ENCODE measurements around the gene LDHAL6B.

LDHAL6B gene

GRCh38 chr15:59221511-59222505 is 15.2 kb downstream of the LDHAL6B start:
- no peak for DNase-seq

- no peak for DNase-seq
Observed at GRCh38 chr15:59222906-59223550, 16.4 kb downstream of the LDHAL6B start.

DNA sequence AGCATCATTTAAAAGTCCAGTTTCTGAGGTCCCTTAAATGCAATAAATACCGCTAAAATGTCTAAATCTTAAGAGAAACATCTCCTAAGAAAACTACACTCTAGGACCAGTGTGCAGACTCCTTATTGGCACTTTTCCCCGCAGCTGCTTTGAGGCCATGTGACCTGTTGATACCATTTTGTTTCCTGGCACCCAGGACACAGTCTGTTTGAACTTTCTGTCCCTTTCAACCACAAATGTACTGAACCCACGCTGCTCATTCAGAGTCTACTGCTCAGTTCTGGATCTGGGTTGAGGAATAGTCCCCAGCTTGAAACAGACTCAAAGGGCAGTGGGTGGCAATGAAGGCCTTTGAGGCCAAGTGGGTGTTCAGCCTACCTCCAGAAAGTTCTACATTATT is 17.1 kb downstream of the LDHAL6B start:
- DNase-seq: no peak

DNA sequence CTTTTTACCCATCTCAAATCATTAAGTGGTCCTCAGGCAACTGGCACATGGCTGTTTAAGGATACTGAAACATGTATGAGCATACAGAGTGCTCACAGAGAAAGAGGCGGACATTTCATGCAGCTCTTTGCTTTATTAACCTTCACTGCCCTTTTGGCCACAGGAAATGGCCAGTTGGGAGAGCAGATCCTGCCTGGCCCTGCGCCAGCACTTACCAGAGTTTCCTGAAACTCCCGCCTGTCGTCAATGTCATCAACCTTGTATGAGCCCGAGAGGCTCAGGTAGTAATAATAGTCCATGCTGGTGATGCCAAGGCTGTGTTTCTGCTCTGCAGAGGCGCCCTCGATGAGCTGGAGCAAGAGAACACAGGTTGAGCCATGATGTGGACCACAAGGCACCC is 17.8 kb downstream of the LDHAL6B start:
- no peak for DNase-seq

- no peak for DNase-seq
Observed at GRCh38 chr15:59227021-59227420, 20.4 kb downstream of the LDHAL6B start.

DNA sequence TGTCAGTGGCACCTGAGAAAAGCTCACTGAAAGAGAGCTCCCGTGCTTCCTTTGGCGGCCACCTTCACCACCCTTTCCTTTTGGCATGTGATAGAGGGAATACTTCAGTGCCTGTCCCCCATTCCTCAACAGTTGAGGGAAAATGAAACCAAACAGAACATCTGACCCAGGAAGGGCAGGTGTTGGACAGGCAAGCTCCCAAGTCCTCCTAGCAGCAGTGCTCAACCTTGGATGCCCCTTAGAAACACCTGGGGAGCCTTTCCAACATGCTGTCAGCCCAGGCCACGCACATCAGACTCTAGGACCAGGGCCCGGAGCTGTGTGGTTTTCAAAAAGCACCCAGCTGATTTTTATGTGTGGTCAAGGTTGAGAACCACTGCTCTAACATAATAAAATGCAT is 22.4 kb downstream of the LDHAL6B start:
- no peak for DNase-seq

DNA sequence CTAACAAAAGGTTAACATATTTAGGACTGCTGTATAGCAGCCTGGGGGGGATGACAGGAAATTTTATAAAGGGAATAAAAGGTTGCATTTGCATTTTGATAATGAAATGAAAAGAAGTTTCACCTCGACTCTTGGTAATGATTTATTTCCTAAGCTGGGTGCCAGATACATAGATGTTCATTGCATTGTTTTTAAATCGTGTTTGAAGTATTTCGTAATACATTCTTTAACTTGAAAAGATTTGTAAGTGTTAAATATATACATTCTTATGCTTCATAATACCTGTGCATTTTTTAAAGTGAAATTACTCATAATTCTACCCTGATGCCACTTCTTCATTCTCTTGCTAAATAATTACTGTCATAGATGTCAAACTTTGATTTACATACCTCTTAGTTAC is 22.8 kb downstream of the LDHAL6B start:
- no peak for DNase-seq

GRCh38 chr15:59230531-59231055 is 23.9 kb downstream of the LDHAL6B start:
- no peak for DNase-seq

DNA sequence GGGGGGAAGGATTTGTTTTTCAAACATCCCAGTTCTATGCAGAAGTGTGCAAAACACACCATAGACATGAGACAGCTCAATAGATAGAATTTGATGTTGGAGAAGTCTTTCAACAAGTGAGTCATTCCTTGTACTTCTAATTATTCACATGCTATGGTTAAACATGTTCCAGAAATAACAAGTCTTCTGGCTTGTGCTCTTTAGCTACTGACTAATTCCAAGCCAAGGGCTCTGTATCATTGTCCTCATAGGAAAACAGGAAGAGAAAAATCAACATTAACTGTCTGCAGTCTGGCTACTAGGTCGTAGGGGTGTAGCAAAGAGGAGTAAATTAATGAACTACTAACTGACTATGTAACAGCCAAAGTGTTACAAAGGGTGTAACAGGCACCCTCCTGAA is 25.8 kb downstream of the LDHAL6B start:
- no peak for DNase-seq

- DNase-seq: no peak
Observed at GRCh38 chr15:59236394-59236793, 29.8 kb downstream of the LDHAL6B start.

DNA sequence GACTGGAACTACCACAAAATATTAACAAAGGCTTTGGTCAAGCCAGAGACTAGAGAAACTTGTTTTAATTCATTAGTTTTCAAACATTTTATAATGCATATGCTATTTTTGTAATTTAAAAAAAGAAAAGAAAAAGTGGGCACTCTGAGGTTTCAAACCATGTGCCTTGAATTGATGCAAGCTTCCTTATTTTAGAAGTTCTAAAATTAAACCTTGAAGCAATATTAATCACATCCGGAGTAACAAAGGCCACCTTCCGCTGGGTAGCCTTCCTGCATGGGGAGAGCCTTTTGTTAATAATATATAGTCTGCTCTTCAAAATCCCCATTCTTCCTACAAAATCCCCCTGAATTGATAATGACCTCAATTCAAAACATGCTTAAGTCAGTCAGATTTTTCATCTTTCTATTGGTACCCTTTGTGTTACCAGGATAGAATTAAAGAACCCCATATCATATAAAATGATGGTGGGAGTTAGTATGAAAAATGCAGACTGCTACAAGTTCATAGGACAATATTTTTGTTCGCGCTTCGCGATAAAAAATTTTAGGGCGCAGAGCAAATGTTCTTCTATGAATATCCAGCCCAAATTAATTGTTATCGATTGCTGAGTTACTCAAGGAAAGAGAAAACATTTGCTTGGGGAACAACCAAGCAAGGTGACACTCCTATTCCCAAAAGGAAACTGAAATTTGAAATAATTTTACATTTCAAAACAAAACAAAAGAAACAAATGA is 30.6 kb downstream of the LDHAL6B start:
- no peak for DNase-seq

GRCh38 chr15:59237924-59238331 is 31.3 kb downstream of the LDHAL6B start:
- no peak for DNase-seq

GRCh38 chr15:59240036-59240435 is 33.4 kb downstream of the LDHAL6B start:
- DNase-seq: no peak

DNA sequence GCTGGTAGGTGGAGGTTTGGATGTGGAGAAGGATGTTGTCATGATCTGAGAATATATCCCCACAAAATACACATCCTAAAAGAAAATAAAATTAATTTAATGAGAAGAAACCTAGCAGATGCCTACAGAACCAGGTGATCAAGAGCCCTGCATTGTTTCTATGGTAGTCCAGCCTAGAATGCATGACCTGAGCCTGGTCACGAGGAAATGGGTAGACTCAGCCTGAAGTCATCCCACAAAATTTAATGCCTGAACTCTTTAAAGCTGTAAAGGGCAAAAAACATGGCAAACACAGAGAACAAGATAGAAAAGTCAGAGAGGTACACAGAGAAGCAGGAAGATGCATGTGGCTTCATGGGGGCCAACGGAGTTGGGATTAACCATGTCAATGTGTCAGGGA is 36.0 kb downstream of the LDHAL6B start:
- DNase-seq: no peak

- no peak for DNase-seq
Observed at GRCh38 chr15:59243622-59244021, 37.0 kb downstream of the LDHAL6B start.

DNA sequence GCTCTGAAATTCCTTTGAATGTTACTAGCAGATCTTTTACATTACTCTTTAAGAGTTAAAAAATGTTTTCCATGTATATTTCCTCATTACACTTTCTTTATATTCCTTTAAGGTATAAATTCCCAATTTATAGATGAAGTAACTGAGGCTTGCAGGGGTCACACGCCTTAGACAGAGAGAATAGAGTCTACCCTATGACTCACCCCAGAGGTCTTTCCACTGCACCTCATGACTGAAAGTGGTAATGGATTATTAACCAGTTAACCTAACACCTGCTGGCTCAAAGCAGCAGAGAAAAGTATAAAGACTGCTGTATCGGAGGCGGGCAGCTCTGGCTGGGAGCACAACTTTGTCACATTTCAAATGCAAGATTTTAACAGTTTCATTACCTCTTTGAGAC is 37.7 kb downstream of the LDHAL6B start:
- DNase-seq: no peak

DNA sequence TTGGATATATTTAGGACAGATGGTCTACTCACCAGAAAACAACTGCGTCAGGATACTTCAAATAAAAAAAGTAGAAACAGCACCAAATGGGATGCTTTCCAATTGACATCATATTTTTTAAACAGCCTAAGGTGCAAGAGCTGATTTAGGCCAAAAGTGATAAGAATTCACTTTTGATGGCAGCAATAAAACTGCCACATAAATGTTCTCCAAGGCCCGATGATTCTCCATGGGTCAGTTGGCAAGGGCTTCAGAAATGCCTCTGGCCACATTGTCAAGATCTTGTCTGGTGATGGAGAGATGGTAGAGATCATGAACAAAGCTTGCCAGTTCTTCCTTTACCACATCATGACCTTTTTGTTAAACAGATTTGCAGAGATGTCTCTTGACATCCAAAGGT is 38.9 kb downstream of the LDHAL6B start:
- no peak for DNase-seq

GRCh38 chr15:59247364-59247763 is 40.7 kb downstream of the LDHAL6B start:
- DNase-seq: peak; percentile 50

GRCh38 chr15:59249816-59250215 is 43.2 kb downstream of the LDHAL6B start:
- no peak for DNase-seq

DNA sequence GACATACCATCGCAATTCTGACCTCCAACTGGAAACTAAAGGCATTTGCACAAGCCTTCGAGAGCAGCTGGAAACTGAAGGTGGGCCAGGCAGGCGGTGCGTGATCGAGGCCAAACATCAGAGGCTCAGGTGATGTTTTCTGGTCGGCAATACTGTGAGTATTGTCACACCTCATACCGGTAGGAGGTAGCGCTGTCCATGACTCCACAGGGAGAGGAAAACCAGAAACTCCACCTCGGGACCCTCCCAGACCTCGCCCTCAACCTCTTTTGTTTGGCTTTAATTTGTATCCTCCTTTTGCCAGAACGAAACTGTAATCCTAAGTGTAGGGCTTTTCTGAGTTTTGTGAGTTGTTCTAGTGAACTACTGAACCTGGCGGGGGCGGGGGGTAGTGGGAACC is 43.6 kb downstream of the LDHAL6B start:
- DNase-seq: no peak

DNA sequence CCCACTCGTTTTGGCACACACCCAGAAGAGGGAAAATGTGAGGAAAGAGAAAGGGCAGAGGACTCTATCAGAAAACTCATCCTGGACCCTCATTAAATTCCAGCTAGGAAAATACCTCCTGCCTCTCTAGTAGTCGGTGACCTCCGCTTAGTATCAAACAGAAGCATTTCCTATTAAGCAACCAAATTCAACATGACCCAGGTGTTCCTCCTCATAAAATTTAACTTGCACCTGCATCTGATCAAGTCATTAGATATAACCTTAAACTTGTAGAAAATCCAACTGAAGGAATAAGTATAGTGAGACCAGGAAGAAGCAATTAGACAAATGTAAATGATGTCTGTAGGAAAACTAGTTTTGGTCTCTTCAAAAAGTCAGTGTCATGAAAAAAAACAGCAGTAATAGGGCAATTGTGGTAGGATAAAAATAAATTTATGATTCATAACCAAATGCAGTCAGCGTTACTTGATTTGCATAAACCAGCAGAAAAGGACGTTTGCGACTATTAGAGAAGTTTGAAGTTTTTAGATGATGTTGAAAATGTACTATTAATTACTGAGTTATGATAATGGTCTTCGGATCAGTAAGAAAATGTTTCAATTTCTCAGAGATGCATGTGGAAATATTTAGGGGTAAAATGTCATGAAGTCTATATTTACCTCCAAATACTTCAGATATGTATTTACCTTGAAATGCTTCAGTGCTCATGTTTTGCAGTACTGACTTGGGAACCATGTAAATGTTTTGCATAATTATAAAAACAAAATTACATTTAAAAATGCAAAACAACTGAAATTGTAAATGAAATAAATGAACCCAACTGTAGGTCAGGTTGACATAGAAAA is 44.6 kb downstream of the LDHAL6B start:
- DNase-seq: no peak

DNA sequence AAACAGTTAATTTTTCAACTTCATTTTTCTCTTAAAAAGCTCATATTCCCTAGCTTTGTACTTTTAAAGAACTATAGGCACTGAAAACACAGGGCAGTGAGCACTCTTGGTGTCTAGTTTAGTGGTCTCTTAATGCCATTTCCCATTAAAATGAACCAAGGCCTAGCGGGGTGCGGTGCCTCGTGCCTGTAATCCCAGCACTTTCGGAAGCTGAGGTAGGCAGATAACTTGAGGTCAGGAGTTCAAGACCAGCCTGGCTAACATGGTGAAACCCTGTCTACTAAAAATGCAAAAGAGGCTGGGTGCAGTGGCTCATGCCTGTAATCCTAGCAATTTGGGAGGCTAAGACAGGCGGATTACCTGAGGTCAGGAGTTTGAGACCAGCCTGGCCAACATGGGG is 45.5 kb downstream of the LDHAL6B start:
- no peak for DNase-seq

Measured in femur (tissue), 1 donor.